CD14-positive monocyte (primary cell): Measurements from ENCODE around the gene WFIKKN2. TPM values are rescaled to one million over a fixed set of nuclear protein-coding genes. Genes with fewer than 3 reads are reported as not detected.
A peak's percentile ranks its signal among the peaks of the same experiment; 100 is the strongest.

Source experiments
- DNase-seq, 3 donors: peaks; one replicate each; pipeline ENCODE4 v3.0.0-alpha.2; 2011 to 2022
- H2AFZ ChIP-seq: 2 replicates; pipeline ENCODE4 v1.6.0; 2012; ENCODE audit warnings: mild to moderate bottlenecking, low read depth, low read length, inconsistent platforms; ENCODE audit not compliant: insufficient read depth, poor library complexity, severe bottlenecking
- H3K27ac ChIP-seq, 2 donors: 1 replicate in 1 of 2; 2 replicates in 1 of 2; pipeline ENCODE4 v1.5.1; 2012 to 2013; ENCODE audit warnings: low read length in 2 of 2, control low read depth in 1 of 2, inconsistent platforms in 1 of 2, low read depth in 1 of 2, mild to moderate bottlenecking in 1 of 2
- H3K27me3 ChIP-seq, 2 donors: one replicate each; pipeline versions ENCODE4 v1.6.0 to v1.6.1; 2011 to 2013; ENCODE audit warnings: low read length in 2 of 2; ENCODE audit not compliant: control insufficient read depth in 2 of 2, insufficient read depth in 2 of 2
- H3K36me3 ChIP-seq, 2 donors: replicated peaks in 1 of 2; 1 replicate in 1 of 2; 2 replicates in 1 of 2; pipeline versions ENCODE4 v1.5.1 to v1.6.1; 2012 to 2013; ENCODE audit warnings: low read length in 2 of 2, control low read depth in 1 of 2, inconsistent platforms in 1 of 2, mild to moderate bottlenecking in 1 of 2; ENCODE audit not compliant: insufficient read depth in 2 of 2, control insufficient read depth in 1 of 2
- H3K4me1 ChIP-seq, 2 donors: 1 replicate in 1 of 2; 2 replicates in 1 of 2; pipeline versions ENCODE4 v1.5.1 to v1.6.1; 2012 to 2013; ENCODE audit warnings: low read length in 2 of 2, control low read depth in 1 of 2, inconsistent platforms in 1 of 2, mild to moderate bottlenecking in 1 of 2, moderate library complexity in 1 of 2; ENCODE audit not compliant: insufficient read depth in 2 of 2, control insufficient read depth in 1 of 2
- H3K4me2 ChIP-seq: replicated peaks from 2 replicates; pipeline ENCODE3; 2012; ENCODE audit warnings: low read length, moderate library complexity, mild to moderate bottlenecking; ENCODE audit not compliant: poor library complexity, severe bottlenecking; ENCODE audit errors: extremely low read depth
- H3K4me3 ChIP-seq, 3 experiments: fragments of 200-600 bp in 1 of 3; sonication (generic) in 1 of 3; replicated peaks in 1 of 3; 1 replicate in 2 of 3; 2 replicates in 1 of 3; pipeline ENCODE4 v1.5.1; 2011 to 2013; ENCODE audit warnings: low read length in 3 of 3, mild to moderate bottlenecking in 3 of 3, control low read depth in 2 of 3, low read depth in 2 of 3, inconsistent platforms in 1 of 3, moderate library complexity in 1 of 3
- H3K79me2 ChIP-seq: 2 replicates; pipeline ENCODE4 v1.6.0; 2012; ENCODE audit warnings: mild to moderate bottlenecking, control low read depth, inconsistent platforms, low read length, moderate library complexity; ENCODE audit not compliant: insufficient read depth
- H3K9ac ChIP-seq: 2 replicates; pipeline ENCODE4 v1.6.0; 2017; ENCODE audit warnings: low read length, mild to moderate bottlenecking; ENCODE audit not compliant: insufficient read depth, poor library complexity, severe bottlenecking
- H3K9me3 ChIP-seq, 2 donors: replicated peaks in 1 of 2; 1 replicate in 1 of 2; 2 replicates in 1 of 2; pipeline versions ENCODE4 v1.5.1 to v1.6.1; 2012 to 2013; ENCODE audit warnings: low read length in 2 of 2, control low read depth in 1 of 2; ENCODE audit not compliant: control insufficient read depth in 1 of 2, insufficient read depth in 1 of 2
- H4K20me1 ChIP-seq: 2 replicates; pipeline ENCODE4 v1.6.0; 2012; ENCODE audit warnings: mild to moderate bottlenecking, low read length, control low read depth, moderate library complexity; ENCODE audit not compliant: insufficient read depth
- H3K27ac Mint-ChIP-seq, 7 donors: one replicate each; pipeline ENCODE4 v1.8.0; 2020; ENCODE audit warnings: mild to moderate bottlenecking in 7 of 7, mixed read lengths in 7 of 7, moderate library complexity in 6 of 7, inconsistent platforms in 2 of 7
- H3K27me3 Mint-ChIP-seq, 3 donors: one replicate each; pipeline ENCODE4 v1.8.0; 2021 to 2022; ENCODE audit warnings: low read depth in 3 of 3, mild to moderate bottlenecking in 3 of 3, mixed read lengths in 3 of 3, moderate library complexity in 3 of 3, inconsistent platforms in 1 of 3
- H3K36me3 Mint-ChIP-seq, 2 donors: one replicate each; pipeline ENCODE4 v1.8.0; 2020; ENCODE audit warnings: mixed read lengths in 2 of 2, inconsistent platforms in 1 of 2, mild to moderate bottlenecking in 1 of 2
- H3K4me1 Mint-ChIP-seq: one replicate; pipeline ENCODE4 v1.8.0; 2020; ENCODE audit warnings: mild to moderate bottlenecking, mixed read lengths
- H3K4me3 Mint-ChIP-seq, 2 donors: one replicate each; pipeline ENCODE4 v1.8.0; 2020; ENCODE audit warnings: mild to moderate bottlenecking in 2 of 2, mixed read lengths in 2 of 2, moderate library complexity in 1 of 2
- H3K9me3 Mint-ChIP-seq, 7 donors: one replicate each; pipeline ENCODE4 v1.8.0; 2020 to 2022; ENCODE audit warnings: mixed read lengths in 7 of 7, mild to moderate bottlenecking in 6 of 7, moderate library complexity in 6 of 7, inconsistent platforms in 2 of 7
- CTCF ChIP-seq: fragments of 200-600 bp; IDR thresholded peaks from one replicate; pipeline ENCODE4 v1.8.0; 2022; ENCODE audit warnings: antibody characterized with exemption, mild to moderate bottlenecking
- WGBS: methylation state at CpG from one replicate; pipeline ENCODE4 v1.1.5; 2013; ENCODE audit warnings: missing lambda C conversion rate; ENCODE audit not compliant: insufficient coverage; 5-methylcytosine and 5-hydroxymethylcytosine counted together
- intact Hi-C, 2 donors: fragments of 100-400 bp; cut with micrococcal nuclease; formaldehyde crosslinking; loops; one replicate each; pipeline versions ENCODE4 v1.15.0 to v1.15.1; 2023
- polyA plus RNA-seq, 3 donors: library from polyadenylated mRNA; depleted of rRNA in 1 of 3; unstranded in 2 of 3; stranded (reverse) in 1 of 3; fragments of 300-500 nt in 2 of 3; fragments of >200 nt in 1 of 3; fragmentation: Illumina TruSeq in 2 of 3; gene quantifications; 1 replicate in 2 of 3; 2 replicates in 1 of 3; pipeline ENCODE4 v1.2.3, GENCODE V29; 2012 to 2021

WFIKKN2 gene
- polyA plus RNA-seq, 3 donors = 0.03 TPM; not detected in 2

- no peaks in the 10 kb centered on the region for H4K20me1 ChIP-seq
- H3K9me3 ChIP-seq = peaks cover 6 to 10% of the 10 kb centered on the region in 2 donors
- TF ChIP-seq CTCF = no peak
- H3K4me2 ChIP-seq = no peak overlapping the region
- no peaks in the 10 kb centered on the region for H3K4me1 ChIP-seq
- DNase-seq = no peak
- no peak overlapping the region for H3K27ac ChIP-seq
- no peaks in the 10 kb centered on the region for H3K36me3 ChIP-seq
- H3K79me2 ChIP-seq = no peaks in the 10 kb centered on the region
- no peak overlapping the region for H2AFZ ChIP-seq
- WGBS = 89% methylated on average over 1 of the region's 16 CpGs
- no peak overlapping the region for H3K4me3 ChIP-seq
- H3K27me3 ChIP-seq = no peaks in the 10 kb centered on the region
- intact Hi-C loops = loop anchor here (2.0 to 10.0 kb wide), 2 partner anchors 61 to 299 kb away; partner anchors contain the start of gene SPATA20 (in 1 of the 2)
- Mint-ChIP-seq H3K27ac (no peak overlapping the region), H3K4me3 (no peak overlapping the region), H3K4me1 (peaks cover 2% of the 10 kb centered on the region), H3K36me3 (no peaks in the 10 kb centered on the region), H3K27me3 (no peaks in the 10 kb centered on the region), H3K9me3 (peaks cover 4 to 9% (median 8%) of the 10 kb centered on the region in 7 donors)
- no peak overlapping the region for H3K9ac ChIP-seq
These were observed 7.9 kb downstream of the WFIKKN2 start for GRCh38 chr17:50843150-50843905.

DNA sequence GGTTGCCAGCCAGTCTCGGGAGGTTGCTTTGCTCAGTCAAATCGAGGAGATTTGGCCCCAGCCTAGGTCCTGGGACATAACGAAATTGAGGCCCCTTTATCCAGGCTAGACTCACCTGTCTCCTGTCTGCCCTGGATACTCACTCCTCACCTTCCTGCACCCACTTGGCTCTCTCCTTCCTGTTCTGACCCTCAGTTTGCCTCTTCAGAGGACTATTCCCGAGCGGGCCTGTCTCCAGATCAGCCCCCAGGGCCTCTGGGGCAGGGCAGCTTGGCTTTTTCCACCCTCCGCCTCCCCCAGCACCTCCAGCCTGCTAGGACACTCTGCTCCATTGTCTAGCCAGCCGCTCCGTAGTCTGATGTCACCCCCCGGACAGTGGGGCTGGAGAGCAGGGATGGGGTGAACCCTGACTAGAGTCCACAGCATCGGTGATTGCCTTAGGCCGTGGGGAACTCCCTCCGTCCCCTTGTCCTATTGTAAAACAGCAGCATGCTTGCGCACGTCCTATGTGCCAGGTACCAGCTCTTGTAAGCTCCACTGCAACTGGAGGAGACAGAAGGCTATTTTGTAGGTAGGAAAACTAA lies 8.8 kb downstream of the WFIKKN2 start:
- no peaks in the 10 kb centered on the region for H3K27me3 Mint-ChIP-seq
- TF ChIP-seq CTCF = no peak

More for the DNA sequence above, 8.8 kb downstream of the WFIKKN2 start:
- no peak overlapping the region for H3K27ac ChIP-seq
- peaks cover 3% of the 10 kb centered on the region in 2 donors for H3K36me3 Mint-ChIP-seq
- H3K27me3 ChIP-seq = no peaks in the 10 kb centered on the region
- DNase-seq = no peak
- peak overlapping the region in 1 of 7 donors; percentile 5 for H3K27ac Mint-ChIP-seq
- H3K36me3 ChIP-seq = no peaks in the 10 kb centered on the region
- H4K20me1 ChIP-seq = no peaks in the 10 kb centered on the region
- H3K4me3 ChIP-seq = no peak overlapping the region
- no peaks in the 10 kb centered on the region for H3K4me1 ChIP-seq
- no peak overlapping the region for H3K4me2 ChIP-seq
- H3K4me3 Mint-ChIP-seq = no peak overlapping the region
- H3K9me3 ChIP-seq = peaks cover 15 to 18% of the 10 kb centered on the region in 2 donors
- WGBS = 93% methylated on average over 12 of the region's 14 CpGs
- H3K9me3 Mint-ChIP-seq = peaks cover 12 to 18% (median 16%) of the 10 kb centered on the region in 7 donors
- intact Hi-C loops = loop anchor here in 1 of 2 donors (10.0 kb wide), 1 partner anchor 299 kb away; the partner anchor contains the start of gene SPATA20
- no peaks in the 10 kb centered on the region for H3K79me2 ChIP-seq
- H3K4me1 Mint-ChIP-seq = peaks cover 4% of the 10 kb centered on the region
- H2AFZ ChIP-seq = no peak overlapping the region
- H3K9ac ChIP-seq = no peak overlapping the region
